ENCODE measurements around the gene GLRX5.
"Not testable (repeated sequence)": the region's sequence is repeated elsewhere in the genome, so short reads cannot be mapped to it uniquely, and the experiment has no call there.

GLRX5 gene

GRCh38 chr14:95577067-95577800 is 42.4 kb downstream of the GLRX5 start:
- H3F3A ChIP-seq (ENCODE audit: insufficient read depth), result peaks cover 5% of the 10 kb centered on the region; the same call in 1 of the 2 replicates
- H3K9me3 ChIP-seq (ENCODE audit: insufficient read depth, low read length), result no peaks in the 10 kb centered on the region
- H3K4me2 ChIP-seq (ENCODE audit: low read depth, low read length, poor library complexity, severe bottlenecking), result peak overlapping the region; percentile 69
- H2AFZ ChIP-seq (ENCODE audit: low read depth, low read length, severe bottlenecking), result no peak overlapping the region
- H3K79me2 ChIP-seq (ENCODE audit: insufficient read depth, low read length), result no peaks in the 10 kb centered on the region
- H3K9ac ChIP-seq (ENCODE audit: low read length), result peak overlapping the region; percentile 20; the same call in 1 of the 2 replicates
- H3K4me3 ChIP-seq (ENCODE audit: insufficient read depth, low read length, poor library complexity, severe bottlenecking), result peak overlapping the region; percentile 24
- no peaks in the 10 kb centered on the region for H3K9me2 ChIP-seq (replicated peaks; ENCODE audit: insufficient read depth, low read length)
- H3K27ac ChIP-seq (ENCODE audit: low read depth, low read length), result peak overlapping the region; percentile 85
- H3K36me3 ChIP-seq (ENCODE audit: low read length), result no peaks in the 10 kb centered on the region
- no peaks in the 10 kb centered on the region for H4K20me1 ChIP-seq (ENCODE audit: low read depth, low read length)
- H3K27me3 ChIP-seq (ENCODE audit: low read length), result no peaks in the 10 kb centered on the region
- TF ChIP-seq CTCF (IDR thresholded peaks at IDR 0.05; ENCODE audit: insufficient read depth, low read length, poor library complexity, severe bottlenecking) (no peak), EZH2phosphoT487 (conservative IDR thresholded peaks at IDR 0.05; ENCODE audit: low read length) (no peak)

- peak overlapping the region; percentile 85 for H3K27ac ChIP-seq (ENCODE audit: low read depth, low read length)
- no peak overlapping the region for H2AFZ ChIP-seq (ENCODE audit: low read depth, low read length, severe bottlenecking)
- H4K20me1 ChIP-seq (ENCODE audit: low read depth, low read length), result no peaks in the 10 kb centered on the region
- H3K27me3 ChIP-seq (ENCODE audit: low read length), result no peaks in the 10 kb centered on the region
- no peak overlapping the region for H3K4me3 ChIP-seq (ENCODE audit: insufficient read depth, low read length, poor library complexity, severe bottlenecking)
- peak overlapping the region; percentile 69 for H3K4me2 ChIP-seq (ENCODE audit: low read depth, low read length, poor library complexity, severe bottlenecking)
- no peak for TF ChIP-seq CTCF (IDR thresholded peaks at IDR 0.05; ENCODE audit: insufficient read depth, low read length, poor library complexity, severe bottlenecking)
- TF ChIP-seq EZH2phosphoT487 (conservative IDR thresholded peaks at IDR 0.05; ENCODE audit: low read length), result no peak
- peak overlapping the region; percentile 20; the same call in 1 of the 2 replicates for H3K9ac ChIP-seq (ENCODE audit: low read length)
- H3K9me3 ChIP-seq (ENCODE audit: insufficient read depth, low read length), result no peaks in the 10 kb centered on the region
- peaks cover 5% of the 10 kb centered on the region; the same call in 1 of the 2 replicates for H3F3A ChIP-seq (ENCODE audit: insufficient read depth)
- no peaks in the 10 kb centered on the region for H3K79me2 ChIP-seq (ENCODE audit: insufficient read depth, low read length)
- H3K36me3 ChIP-seq (ENCODE audit: low read length), result no peaks in the 10 kb centered on the region
- no peaks in the 10 kb centered on the region for H3K9me2 ChIP-seq (replicated peaks; ENCODE audit: insufficient read depth, low read length)
Measured at GRCh38 chr14:95577870-95578269, 43.0 kb downstream of the GLRX5 start.

- H3F3A ChIP-seq (ENCODE audit: insufficient read depth); H2AFZ ChIP-seq (ENCODE audit: low read depth, low read length, severe bottlenecking); H3K27me3 ChIP-seq (ENCODE audit: low read length); H3K9ac ChIP-seq (ENCODE audit: low read length); H3K27ac ChIP-seq (ENCODE audit: low read depth, low read length); H4K20me1 ChIP-seq (ENCODE audit: low read depth, low read length); H3K36me3 ChIP-seq (ENCODE audit: low read length); H3K9me3 ChIP-seq (ENCODE audit: insufficient read depth, low read length); H3K4me3 ChIP-seq (ENCODE audit: insufficient read depth, low read length, poor library complexity, severe bottlenecking); H3K4me2 ChIP-seq (ENCODE audit: low read depth, low read length, poor library complexity, severe bottlenecking); H3K9me2 ChIP-seq (replicated peaks; ENCODE audit: insufficient read depth, low read length); H3K79me2 ChIP-seq (ENCODE audit: insufficient read depth, low read length): not testable (repeated sequence)
Measured at GRCh38 chr14:95583836-95584617, 49.2 kb downstream of the GLRX5 start.
